ENCODE data around the gene DTNA.

DTNA gene

GRCh38 chr18:34772887-34773286 is 62.8 kb downstream of the DTNA start:
- no peak for DNase-seq (ENCODE audit: low read depth)

DNA sequence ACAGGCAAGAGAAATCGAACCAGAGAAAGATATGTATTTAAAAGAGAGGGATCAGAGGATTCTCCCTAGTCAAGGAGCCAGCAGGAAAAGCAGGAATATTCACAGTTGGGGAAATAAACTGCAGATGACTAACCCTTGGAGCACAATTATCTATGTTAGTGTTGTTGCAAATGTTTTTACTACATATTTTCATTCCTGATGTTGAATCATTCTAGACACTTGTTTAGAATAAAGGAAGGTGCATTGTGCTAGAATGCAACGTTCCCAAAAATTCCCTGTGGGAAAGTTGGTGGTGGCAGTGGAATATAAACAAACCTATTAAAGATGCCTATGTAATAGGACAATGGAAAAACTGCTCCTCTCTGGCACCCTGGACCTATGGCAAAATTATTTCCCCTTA is 63.3 kb downstream of the DTNA start:
- DNase-seq (ENCODE audit: low read depth) = no peak

DNA sequence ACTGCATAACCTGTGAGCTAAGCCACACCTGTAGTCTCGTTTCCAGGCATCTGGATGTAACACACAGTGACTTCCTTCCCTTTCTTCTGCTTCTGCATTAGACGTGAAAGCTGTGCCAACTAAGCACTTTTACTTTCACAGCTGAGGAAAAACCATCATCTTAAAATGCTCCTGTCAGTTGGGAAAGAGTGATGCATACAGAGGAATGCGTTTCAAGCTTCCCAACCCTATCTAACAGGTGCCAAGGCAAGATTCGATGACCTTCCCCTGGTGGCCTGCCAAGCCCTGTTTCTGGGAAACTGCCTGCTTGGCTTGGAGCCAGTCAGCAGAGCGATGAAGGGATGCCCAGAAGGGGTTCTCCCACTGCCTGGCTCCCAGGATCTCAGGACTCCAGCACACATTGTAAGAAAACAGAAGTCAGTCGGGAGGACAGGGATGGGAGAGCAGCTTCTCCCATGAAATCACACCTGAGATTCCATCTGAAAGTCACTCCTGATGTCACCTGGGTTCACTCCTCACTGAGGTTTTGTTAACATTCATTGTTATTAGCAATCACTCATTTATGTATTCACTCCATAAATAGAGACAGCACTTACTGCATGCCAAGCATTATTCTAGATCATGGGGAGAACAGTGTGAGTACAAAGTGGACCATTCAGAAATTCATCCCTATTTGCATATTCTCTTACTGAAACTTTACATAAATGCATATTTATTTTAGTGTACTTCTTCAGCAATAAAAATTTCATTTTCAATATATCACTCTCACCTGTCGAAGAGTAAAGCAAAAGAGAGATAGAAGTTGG is 64.1 kb downstream of the DTNA start:
- no peak for DNase-seq (ENCODE audit: low read depth)

GRCh38 chr18:34775461-34775860 is 65.4 kb downstream of the DTNA start:
- DNase-seq (ENCODE audit: low read depth) = no peak

DNA sequence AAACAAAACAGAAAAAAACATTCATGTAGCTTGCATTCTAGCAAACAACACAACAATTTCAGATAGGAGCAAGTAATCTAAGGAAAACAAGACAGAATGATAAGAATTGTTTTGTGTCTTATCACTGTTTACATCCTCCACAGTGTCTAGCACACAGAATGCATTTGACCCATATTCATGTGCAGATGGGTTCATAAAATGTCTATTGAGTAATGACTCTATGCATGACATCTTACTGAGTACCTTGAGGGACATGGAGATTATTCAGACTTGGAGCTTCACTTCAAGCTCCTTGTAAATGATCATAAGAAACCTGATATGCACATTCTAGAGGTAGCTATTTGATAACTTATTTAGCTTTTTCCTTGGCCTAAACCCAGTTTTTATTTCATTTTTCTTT is 69.0 kb downstream of the DTNA start:
- no peak for DNase-seq (ENCODE audit: low read depth)

- DNase-seq (ENCODE audit: low read depth) = no peak
Observed at GRCh38 chr18:34780856-34781255, 70.8 kb downstream of the DTNA start.

DNA sequence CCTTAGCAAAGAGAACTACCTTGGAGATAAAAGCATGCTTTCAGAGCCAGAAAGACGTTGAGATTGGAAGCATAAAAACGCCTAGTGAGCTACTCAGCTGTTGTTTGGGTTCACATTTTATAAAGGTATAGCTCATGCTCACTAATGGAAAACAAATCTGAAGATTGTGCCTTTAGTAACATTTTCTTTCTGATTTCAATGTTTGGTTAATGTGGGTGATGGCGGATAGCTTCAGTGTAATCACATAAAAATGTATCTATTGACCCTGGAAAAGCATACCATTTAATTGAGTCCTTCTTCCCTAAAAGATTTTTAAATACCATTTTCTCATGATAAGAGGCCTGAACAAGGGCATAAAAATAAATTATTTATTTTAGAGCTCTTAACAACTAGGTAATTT is 73.4 kb downstream of the DTNA start:
- no peak for DNase-seq (ENCODE audit: low read depth)

DNA sequence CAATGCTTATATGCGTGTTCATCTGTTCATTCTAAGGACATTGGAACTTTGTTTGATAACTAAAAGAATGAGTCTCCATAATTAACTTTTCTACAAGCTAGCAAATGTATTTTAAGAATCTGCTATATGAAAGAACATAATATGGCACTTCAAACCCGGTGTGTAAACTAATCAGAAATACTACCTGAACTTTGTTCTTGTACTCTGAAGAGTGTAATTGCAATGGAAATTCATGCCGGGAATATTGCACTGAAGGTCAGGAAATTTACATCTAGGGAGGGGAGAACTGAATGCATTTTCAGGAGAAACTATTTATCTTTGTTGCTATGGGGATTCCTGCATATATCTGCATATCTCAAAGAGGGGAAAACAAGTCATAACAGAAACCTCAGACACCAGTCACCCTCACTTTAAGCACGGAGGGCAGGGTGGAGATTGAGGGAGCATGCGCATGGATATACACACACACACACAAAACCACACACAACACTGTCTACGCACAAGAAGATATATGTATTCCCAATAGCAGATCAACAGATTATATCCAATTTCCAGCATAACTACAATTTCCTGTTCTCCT is 76.2 kb downstream of the DTNA start:
- no peak for DNase-seq (ENCODE audit: low read depth)

GRCh38 chr18:34787931-34788532 is 77.9 kb downstream of the DTNA start:
- no peak for DNase-seq (ENCODE audit: low read depth)

GRCh38 chr18:34789768-34790344 is 79.8 kb downstream of the DTNA start:
- DNase-seq (ENCODE audit: low read depth) = no peak

GRCh38 chr18:34794348-34794747 is 84.2 kb downstream of the DTNA start:
- DNase-seq (ENCODE audit: low read depth) = no peak

DNA sequence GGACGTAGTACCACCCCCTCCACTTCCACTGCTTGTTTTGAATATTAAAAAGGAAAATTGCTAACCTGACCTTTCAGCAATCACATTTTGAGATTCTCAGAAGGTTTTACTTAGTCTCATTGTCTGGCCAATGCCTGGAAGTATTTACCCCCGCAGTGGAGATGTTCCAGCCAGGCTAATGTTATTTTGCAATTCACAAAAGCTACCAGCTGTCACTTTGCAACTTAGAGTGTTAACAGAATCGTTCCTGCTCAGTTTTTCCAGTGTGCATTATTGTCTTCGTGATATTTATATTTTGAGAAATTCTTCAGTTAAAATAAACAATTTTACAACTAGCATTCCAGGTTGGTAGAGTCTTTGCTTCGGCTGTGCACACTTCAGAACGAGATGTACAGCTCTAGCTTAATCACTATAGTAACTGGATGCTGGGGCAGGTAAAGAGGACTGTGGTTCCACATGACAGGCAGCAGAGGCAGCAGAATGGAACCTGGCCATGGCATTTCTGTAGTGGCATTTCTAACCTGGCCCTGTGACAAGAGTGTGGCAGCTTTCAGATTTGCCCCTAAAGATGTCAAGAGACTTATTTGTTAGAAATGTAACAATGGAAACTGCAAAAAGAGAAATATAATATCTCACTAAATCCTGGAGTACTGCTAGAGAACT is 85.1 kb downstream of the DTNA start:
- no peak for DNase-seq (ENCODE audit: low read depth)

DNA sequence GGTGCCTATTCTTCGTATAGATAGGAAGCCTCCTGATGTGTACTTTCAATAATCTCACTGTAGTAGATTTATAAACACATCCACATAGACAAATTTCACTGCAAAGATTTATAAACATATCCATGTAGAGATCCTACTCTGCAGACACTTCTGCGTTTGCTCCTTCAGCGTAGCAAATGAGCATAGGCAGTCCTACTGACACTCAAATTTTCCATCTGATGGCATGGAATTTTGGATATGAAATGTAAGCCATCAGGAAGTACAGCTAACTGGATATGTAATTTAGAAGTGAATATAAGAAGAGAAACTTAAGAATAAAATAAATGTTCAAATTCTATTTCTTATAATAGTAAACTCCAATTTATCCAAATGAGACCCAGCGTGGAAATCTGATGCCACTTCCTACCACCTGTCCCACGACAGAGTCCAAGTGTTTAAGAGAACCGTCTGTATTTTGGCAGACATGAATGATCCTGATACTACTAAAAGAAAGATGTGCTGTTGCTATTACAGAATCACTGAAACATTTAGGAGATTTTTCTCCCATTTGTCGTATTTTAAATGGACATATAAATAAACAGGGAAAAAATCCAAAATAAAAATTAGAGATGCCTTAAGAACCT is 86.0 kb downstream of the DTNA start:
- no peak for DNase-seq (ENCODE audit: low read depth)

DNA sequence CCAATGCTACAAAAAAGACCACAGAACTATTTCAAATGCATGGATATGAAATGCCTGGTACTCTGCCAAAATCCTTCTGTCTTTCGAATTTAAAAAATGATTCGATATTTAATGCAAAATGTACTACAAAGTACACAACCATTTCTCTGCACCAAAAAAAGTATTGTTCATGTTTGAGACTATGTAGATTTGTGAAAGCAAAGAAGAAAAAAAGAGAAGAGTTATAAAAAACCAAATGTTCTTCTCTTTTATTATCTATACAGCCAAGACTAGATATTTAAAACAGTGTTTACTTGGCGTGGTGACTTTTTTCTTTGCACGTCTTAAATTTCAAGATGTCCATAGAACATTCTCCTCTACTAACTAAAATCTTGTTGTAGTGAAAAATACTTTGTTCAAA is 89.2 kb downstream of the DTNA start:
- DNase-seq (ENCODE audit: low read depth) = no peak

DNA sequence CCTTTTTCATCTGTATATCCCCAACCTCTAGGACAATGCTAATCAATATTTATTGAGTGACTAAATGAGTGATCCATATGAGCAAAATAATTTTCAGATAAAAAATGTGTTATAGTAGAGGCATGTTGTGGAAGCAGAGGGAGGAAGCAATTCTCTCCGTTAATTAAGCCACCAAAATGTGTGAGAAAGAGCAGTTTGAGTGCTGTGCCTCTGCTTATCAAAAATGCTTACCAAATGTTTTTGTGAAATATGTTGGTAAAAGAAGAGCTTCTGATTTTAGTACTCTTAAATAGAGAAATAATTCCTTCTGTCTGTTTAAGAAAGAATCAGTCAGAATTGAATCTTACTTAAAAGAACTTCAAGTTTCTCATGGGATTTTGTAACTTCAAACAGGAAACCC is 90.3 kb downstream of the DTNA start:
- DNase-seq (ENCODE audit: low read depth) = no peak

DNA sequence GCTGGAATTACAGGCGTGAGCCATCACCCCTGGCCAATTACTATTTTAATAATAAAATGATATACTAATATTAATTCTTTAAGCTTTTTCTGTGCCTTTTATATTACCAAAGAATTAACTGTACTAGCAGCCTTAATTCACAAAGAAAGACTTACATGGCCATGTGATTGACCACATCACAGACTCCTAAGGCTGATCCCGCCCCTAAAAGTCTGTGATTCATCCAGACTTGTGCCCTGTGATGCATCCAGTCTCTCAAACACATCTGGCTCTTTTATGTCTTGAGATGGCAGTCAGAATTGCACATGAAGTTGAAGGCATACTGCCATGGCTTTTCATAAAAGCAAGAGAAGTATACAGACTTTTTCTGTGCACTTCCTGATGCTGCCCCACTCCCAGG is 91.7 kb downstream of the DTNA start:
- DNase-seq (ENCODE audit: low read depth) = no peak

DNA sequence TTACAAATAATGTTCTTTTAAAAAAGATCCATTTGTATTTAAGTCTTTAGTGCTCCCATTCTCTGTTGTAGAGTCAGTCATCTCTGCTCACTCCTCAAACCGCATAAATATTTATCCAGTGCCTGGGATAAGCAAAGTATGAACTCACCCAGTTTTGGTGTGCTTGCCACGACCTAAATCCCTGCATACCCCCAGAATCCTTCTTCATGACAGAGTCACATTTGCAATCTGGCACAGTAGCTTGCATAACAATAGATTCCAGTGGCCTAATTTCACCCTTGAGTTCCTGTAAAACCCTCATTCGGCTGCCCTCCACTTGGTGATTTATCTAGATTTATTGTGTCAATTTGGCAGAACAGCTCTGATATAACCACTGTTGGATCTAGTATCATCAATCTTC is 92.9 kb downstream of the DTNA start:
- no peak for DNase-seq (ENCODE audit: low read depth)

- DNase-seq (ENCODE audit: low read depth) = no peak
Observed at GRCh38 chr18:34803877-34804400, 93.8 kb downstream of the DTNA start.

DNA sequence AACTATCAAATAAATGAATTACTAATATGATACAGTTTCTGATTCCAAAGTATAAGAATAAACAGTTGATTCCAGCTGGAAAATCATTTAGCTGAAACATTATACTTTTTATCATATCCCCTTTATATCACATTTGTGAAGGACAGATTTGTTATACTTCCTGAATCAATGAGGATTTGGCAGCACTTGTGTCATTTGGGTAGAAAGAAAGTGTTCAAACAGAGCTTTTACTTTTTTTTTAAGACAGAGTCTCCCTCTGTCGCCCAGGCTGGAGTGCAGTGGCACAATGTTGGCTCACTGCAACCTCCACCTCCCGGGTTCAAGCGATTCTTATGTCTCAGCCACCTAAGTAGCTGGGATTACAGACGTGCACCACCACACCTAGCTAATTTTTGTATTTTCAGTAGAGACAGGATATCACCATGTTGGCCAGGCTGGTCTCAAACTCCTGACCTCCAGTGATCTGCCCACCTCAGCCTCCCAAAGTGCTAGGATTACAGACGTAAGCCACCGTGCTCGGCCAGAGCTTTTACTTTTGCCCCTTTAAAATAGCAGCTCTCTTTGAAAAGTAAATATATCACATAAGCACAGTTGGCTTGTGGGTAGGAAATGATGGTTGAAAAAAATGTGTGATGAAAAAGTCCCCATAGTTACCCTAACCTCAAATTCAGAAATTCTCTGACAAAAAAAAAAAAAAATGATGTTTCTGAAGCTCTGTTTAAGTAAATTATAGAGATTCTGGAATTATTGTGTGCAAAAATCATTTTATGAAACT is 95.2 kb downstream of the DTNA start:
- DNase-seq (ENCODE audit: low read depth) = no peak

GRCh38 chr18:34805878-34806351 is 95.8 kb downstream of the DTNA start:
- no peak for DNase-seq (ENCODE audit: low read depth)

DNA sequence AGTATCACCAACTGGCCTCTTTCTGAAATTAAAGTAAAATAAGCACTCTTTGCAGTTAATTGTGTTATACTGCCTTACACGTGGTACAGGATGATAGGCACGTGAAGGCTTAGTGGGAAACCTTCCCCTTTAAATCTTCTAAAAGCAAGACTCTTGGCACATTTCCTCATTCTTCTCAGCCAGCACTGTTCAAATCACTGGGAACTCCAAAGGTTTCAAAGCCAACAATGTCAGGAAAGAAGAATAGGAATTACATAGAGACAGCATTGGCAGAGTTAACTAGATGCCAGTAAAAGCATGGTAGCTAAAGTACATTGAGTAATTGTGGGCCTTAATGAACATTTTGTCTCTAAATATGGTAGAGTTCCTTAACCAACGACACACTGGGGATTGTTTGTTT is 96.4 kb downstream of the DTNA start:
- DNase-seq (ENCODE audit: low read depth) = no peak

Measured in activated gamma-delta T cell treated with anti-CD3 and anti-CD28 coated beads, Interleukin-2, amount 50 U/mL, for 16 hours (primary cell).